ENCODE measurements around the gene INA.

DNA sequence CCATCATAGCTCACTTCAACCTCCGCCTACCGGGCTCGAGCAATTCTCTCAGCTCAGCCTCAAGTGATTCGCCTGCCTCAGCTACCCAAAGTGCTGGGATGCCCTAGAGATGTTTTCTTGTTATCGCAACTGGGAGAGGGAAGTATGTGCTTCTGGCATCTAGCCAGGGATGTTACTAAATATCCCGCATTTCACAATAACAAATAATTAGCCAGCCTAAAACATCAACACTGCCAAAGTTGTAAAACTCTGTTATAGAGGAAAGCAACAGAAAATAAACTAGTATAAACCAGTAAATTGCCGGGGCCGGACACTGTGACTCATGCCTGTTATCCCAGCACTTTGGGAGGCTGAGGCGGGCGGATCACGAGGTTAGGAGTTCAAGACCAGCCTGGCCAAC is 7.2 kb downstream of the INA start:
- TF ChIP-seq, protein P1, sequence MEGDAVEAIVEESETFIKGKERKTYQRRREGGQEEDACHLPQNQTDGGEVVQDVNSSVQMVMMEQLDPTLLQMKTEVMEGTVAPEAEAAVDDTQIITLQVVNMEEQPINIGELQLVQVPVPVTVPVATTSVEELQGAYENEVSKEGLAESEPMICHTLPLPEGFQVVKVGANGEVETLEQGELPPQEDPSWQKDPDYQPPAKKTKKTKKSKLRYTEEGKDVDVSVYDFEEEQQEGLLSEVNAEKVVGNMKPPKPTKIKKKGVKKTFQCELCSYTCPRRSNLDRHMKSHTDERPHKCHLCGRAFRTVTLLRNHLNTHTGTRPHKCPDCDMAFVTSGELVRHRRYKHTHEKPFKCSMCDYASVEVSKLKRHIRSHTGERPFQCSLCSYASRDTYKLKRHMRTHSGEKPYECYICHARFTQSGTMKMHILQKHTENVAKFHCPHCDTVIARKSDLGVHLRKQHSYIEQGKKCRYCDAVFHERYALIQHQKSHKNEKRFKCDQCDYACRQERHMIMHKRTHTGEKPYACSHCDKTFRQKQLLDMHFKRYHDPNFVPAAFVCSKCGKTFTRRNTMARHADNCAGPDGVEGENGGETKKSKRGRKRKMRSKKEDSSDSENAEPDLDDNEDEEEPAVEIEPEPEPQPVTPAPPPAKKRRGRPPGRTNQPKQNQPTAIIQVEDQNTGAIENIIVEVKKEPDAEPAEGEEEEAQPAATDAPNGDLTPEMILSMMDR (conservative IDR thresholded peaks at IDR 0.05 in 1 of 2, IDR thresholded peaks at IDR 0.05 in 1 of 2; ENCODE audit: low read depth in 1 of 2, low read length in 2 of 2) = no peak
- no peak for TF ChIP-seq EZH2 (IDR thresholded peaks at IDR 0.05; ENCODE audit: low read length, missing control alignments)

Measured in fibroblast of lung (primary cell).